NCI-H748 (cell line): ENCODE data around the gene KAT5.
"Not testable (repeated sequence)": the region's sequence is repeated elsewhere in the genome, so short reads cannot be mapped to it uniquely, and the experiment has no call there.

ENCODE experiments used
- DNase-seq: peaks from one replicate; lab custom pipeline; 2025; ENCODE audit not compliant: unreplicated experiment; lab: John Stamatoyannopoulos, UW

Gene KAT5

GRCh38 chr11:65743681-65744025 is 31.6 kb downstream of the KAT5 start:
- no peak for DNase-seq

DNA sequence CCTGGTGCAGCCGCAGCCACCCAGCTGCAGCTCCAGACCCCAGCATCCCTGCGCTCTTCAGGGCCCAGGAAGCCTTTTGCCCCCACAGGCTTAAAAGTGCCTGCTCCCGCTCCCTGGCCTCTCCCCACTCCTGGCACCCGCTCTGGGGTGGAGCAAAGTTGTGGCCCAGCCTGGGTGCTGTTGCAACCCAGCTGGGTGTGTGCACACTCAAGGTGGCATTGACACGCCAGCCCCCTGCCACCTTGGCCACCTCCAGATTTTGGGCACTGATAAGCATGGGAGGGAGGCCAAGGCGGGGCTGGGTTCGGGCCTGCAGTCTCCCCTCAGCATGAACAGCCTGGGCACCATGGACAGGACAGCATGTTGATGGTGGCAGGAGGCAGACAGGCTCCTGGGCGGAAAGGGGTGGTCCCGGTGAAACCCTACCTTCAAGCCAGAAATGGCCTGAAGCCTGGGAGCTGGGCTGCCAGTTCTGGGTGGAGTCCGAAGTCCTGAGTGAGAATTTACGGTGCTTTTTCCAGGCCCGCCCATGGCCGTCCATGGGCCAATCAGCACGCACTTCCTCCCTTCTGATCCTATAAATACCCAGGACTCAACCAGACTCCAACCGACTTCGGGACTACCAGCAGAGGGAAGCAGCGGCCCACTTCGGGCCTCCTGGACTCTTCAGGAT is 32.1 kb downstream of the KAT5 start:
- DNase-seq = peak; percentile 63

DNA sequence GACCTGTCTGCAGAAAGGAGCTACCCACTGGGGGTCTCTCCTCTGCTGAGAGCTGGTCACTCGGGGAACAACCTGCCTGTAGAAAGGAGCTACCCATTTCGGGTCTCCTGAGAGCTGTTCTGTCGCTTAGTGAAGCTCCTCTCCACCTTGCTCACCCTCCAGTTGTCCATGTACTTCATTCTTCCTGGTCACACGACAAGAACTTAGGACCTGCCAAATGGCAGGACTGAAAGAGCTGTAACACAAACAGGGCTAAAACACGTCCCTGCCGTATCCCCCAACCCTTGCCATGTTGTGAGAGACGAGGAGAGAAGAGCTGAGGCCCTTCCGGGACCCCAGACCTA is 32.6 kb downstream of the KAT5 start:
- DNase-seq = no peak

GRCh38 chr11:65745049-65745448 is 33.0 kb downstream of the KAT5 start:
- no peak for DNase-seq

- DNase-seq = not testable (repeated sequence)
Measured at GRCh38 chr11:65762169-65762568, 50.1 kb downstream of the KAT5 start.

GRCh38 chr11:65762816-65763215 is 50.8 kb downstream of the KAT5 start:
- not testable (repeated sequence) for DNase-seq

- DNase-seq = no peak
Measured at GRCh38 chr11:65764434-65764833, 52.4 kb downstream of the KAT5 start.

- DNase-seq = no peak
Measured at GRCh38 chr11:65766535-65766934, 54.5 kb downstream of the KAT5 start.

DNA sequence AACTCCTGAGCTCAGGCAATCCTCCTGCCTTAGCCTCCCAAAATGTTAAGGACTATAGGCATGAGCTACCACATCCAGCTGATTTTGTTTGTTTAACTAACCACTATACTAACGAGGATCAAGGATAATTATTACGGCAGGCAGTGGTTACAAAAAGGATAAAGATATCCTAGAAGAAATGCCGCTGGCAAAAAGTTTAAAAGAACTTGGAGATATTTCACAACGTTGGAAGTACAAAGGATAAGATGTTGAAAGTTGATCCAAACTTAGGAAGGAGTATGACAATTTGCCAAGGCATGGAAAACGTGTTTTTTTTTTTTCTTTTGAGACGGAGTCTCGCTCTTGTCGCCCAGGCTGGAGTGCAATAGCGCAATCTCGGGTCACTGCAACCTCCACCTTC is 55.4 kb downstream of the KAT5 start:
- no peak for DNase-seq

DNA sequence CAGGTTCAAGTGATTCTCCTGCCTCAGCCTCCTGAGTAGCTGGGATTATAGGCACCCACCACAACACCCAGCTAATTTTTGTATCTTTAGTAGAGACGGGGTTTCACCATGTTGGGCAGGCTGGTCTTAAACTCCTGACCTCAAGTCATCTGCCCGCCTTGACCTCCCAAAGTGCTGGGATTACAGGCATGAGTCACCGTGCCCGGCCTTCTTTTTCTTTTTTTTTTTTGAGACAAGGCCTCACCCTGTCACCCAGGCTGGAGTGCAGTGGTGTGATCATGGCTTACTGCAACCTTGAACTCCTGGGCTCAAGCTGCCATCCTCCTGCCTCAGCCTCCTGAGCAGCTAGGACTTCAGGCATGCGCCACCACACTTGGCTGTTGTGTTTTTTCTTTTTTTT is 55.8 kb downstream of the KAT5 start:
- DNase-seq = not testable (repeated sequence)
